H1 (cell line): ENCODE measurements around the gene DPP4. TPM values are rescaled to one million over a fixed set of nuclear protein-coding genes. Genes with fewer than 3 reads are reported as not detected.

Source experiments
- GABPA ChIP-seq: IDR thresholded peaks from 2 replicates; pipeline ENCODE4 v1.6.1; 2011; ENCODE audit warnings: mild to moderate bottlenecking, low read length, moderate library complexity, borderline replicate concordance; ENCODE audit not compliant: insufficient read depth
- NANOG ChIP-seq: IDR thresholded peaks from 2 replicates; pipeline ENCODE4 v1.6.1; 2011; ENCODE audit warnings: low read length, low read depth, mild to moderate bottlenecking, inconsistent platforms; ENCODE audit not compliant: insufficient read depth, poor library complexity, severe bottlenecking
- polyA plus RNA-seq, 7 experiments: library from polyadenylated mRNA; depleted of rRNA in 3 of 7; stranded (reverse) in 5 of 7; unstranded in 2 of 7; fragments of >200 nt in 5 of 7; fragments of 200-250 nt in 2 of 7; gene quantifications; 1 replicate in 5 of 7; 2 replicates in 1 of 7; 4 replicates in 1 of 7; pipeline versions ENCODE4 v1.2.1 to v1.2.3, GENCODE V29; 2011 to 2013; ENCODE audit warnings: missing spikeins in 2 of 7, mixed read lengths in 2 of 7
- total RNA-seq: library from RNA; stranded (reverse); fragmentation: NEBNext Ultra II Directional; extraction: Animal tissue kit (Norgen Biotek cat#: 25700); gene quantifications from 2 replicates; pipeline ENCODE4 v1.2.1, GENCODE V29; 2021

DPP4 gene
- total and polyA plus RNA-seq, 2 of the 8 experiments (the other 6 are each of a cell fraction or from before 2014, with no cell fraction given) = 1.3 to 3.1 TPM

DNA sequence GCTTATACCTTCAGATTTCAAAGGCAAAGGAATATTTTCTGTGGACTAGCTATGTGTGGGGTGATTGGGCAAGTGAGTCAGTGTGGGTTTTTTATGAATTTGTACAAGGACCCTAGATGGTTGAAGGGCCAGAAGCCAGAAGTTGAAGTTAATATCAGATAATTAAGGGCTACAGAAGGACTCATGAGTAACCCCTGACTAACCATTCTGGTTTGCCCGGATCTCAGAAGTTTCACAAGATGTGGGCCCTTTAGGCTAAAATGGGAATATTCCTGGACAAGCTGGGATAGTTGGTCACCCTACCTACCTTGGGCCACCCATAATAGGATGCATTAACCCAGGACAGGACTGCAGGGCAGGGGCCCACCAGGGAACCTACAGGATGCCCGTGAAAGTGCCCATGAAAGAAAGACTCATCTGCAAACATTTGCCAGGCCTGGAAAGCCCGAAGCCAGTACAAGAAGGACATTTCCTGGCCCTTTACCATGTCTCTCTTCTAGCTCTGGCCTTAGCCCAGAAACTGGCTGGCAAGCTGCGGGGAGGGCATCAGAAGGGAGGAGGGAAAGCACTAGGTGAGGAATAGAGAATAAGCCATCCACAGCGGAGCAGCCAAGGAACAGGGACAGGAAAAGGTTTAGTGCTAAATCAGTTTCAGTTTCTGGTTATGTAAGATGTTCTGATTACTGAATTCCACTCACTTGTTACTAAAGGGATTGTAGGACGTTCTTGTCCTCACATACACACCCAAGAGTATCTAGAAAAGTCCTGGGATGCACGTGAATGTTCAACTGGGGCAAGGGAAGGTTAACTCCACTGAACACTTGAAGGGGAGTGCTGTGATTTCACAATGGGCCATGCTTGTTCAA is 44.4 kb upstream of the DPP4 start (continued):
- TF ChIP-seq GABPA = no peak
- TF ChIP-seq NANOG = no peak
- TF ChIP-seq, all 59 proteins: peak for 0
